PC-3 (cell line): ENCODE results near the gene MEPCE. TPM values are rescaled to one million over a fixed set of nuclear protein-coding genes. Genes with fewer than 3 reads are reported as not detected.
"Not testable (repeated sequence)": the region's sequence is repeated elsewhere in the genome, so short reads cannot be mapped to it uniquely, and the experiment has no call there.

Source experiments
- ATAC-seq: fragments of 200-7000 bp; cut with Tn5 transposase; 2 replicates; pipeline ENCODE4 v1.9.1; 2020; ENCODE audit warnings: mild to moderate bottlenecking, moderate library complexity
- BruUV-seq: library from RNA; stranded (reverse); fragments of 400-500 nt; replicated peaks from 2 replicates; lab custom pipeline; 2021; lab: Mats Ljungman, UMichigan
- CTCF ChIA-PET: fragments of 300-600 bp; sonication (Branson Sonifier 250); formaldehyde crosslinking; loops from one replicate; lab custom pipeline; 2022; ENCODE audit warnings: antibody characterized with exemption; lab: Charles Lee
- POLR2A ChIA-PET: fragments of 300-600 bp; sonication (Branson Sonifier 250); formaldehyde crosslinking; loops from one replicate; lab custom pipeline; 2022; ENCODE audit warnings: antibody characterized with exemption; ENCODE audit not compliant: unreplicated experiment; lab: Charles Lee
- DNase-seq: peaks from one replicate; pipeline ENCODE4 v3.0.0-alpha.2; 2015
- H2AFZ ChIP-seq: fragments of 300-600 bp; sonication (generic); 2 replicates; pipeline ENCODE4 v1.6.0; 2016; ENCODE audit warnings: antibody characterized with exemption, low read length
- H3F3A ChIP-seq: fragments of 300-600 bp; sonication (generic); one replicate; pipeline ENCODE4 v1.6.0; 2017; ENCODE audit warnings: antibody characterized with exemption, low read length, control low read depth, mild to moderate bottlenecking; ENCODE audit not compliant: unreplicated experiment
- H3K27ac ChIP-seq: fragments of 300-600 bp; sonication (generic); 2 replicates; pipeline ENCODE4 v1.5.1; 2016; ENCODE audit warnings: mild to moderate bottlenecking, low read length
- H3K27me3 ChIP-seq: fragments of 300-600 bp; sonication (generic); 2 replicates; pipeline ENCODE4 v1.6.1; 2016; ENCODE audit warnings: low read length, mixed read lengths
- H3K36me3 ChIP-seq: fragments of 300-600 bp; sonication (generic); 2 replicates; pipeline ENCODE4 v1.6.1; 2016; ENCODE audit warnings: low read depth, mixed run types, low read length, mixed read lengths
- H3K4me1 ChIP-seq: fragments of 300-600 bp; sonication (generic); 2 replicates; pipeline ENCODE4 v1.5.1; 2016; ENCODE audit warnings: low read length; ENCODE audit not compliant: insufficient read depth
- H3K4me2 ChIP-seq: fragments of 300-600 bp; sonication (generic); 2 replicates; pipeline ENCODE4 v1.6.0; 2016; ENCODE audit warnings: low read length
- H3K4me3 ChIP-seq: fragments of 300-600 bp; sonication (generic); 2 replicates; pipeline ENCODE4 v1.5.1; 2016; ENCODE audit warnings: mild to moderate bottlenecking, low read length, mixed read lengths
- H3K79me2 ChIP-seq: fragments of 300-600 bp; sonication (generic); 2 replicates; pipeline ENCODE4 v1.6.1; 2017; ENCODE audit warnings: low read length, mixed read lengths
- H3K9ac ChIP-seq: fragments of 300-600 bp; sonication (generic); 2 replicates; pipeline ENCODE4 v1.6.0; 2016; ENCODE audit warnings: mild to moderate bottlenecking, low read length
- H3K9me2 ChIP-seq: fragments of 300-600 bp; sonication (generic); replicated peaks from 2 replicates; pipeline ENCODE4 v1.6.1; 2016; ENCODE audit warnings: mixed run types, low read length, mixed read lengths
- H3K9me3 ChIP-seq: fragments of 300-600 bp; sonication (generic); 2 replicates; pipeline ENCODE4 v1.6.1; 2016; ENCODE audit warnings: low read length, mixed read lengths
- H4K20me1 ChIP-seq: fragments of 300-600 bp; sonication (generic); 2 replicates; pipeline ENCODE4 v1.6.1; 2016; ENCODE audit warnings: low read length, mixed read lengths
- EZH2 ChIP-seq: fragments of 300-600 bp; sonication (generic); IDR thresholded peaks from one replicate; pipeline ENCODE4 v1.6.1; 2017; ENCODE audit warnings: antibody characterized with exemption, mild to moderate bottlenecking, low read length; ENCODE audit not compliant: unreplicated experiment
- EZH2phosphoT487 ChIP-seq: fragments of 300-600 bp; sonication (generic); IDR thresholded peaks from 2 replicates; pipeline ENCODE4 v1.6.1; 2018; ENCODE audit warnings: mild to moderate bottlenecking, antibody characterized with exemption, low read length, borderline replicate concordance
- intact Hi-C: fragments of 100-400 bp; cut with micrococcal nuclease; formaldehyde crosslinking; loops from 2 replicates; pipeline ENCODE4 v1.9.0; 2023
- total RNA-seq: library from RNA; depleted of rRNA; stranded (reverse); fragments of >200 nt; gene quantifications from 2 replicates; pipeline ENCODE4 v1.2.3, GENCODE V29; 2014
- TF ChIP-seq, protein P1 (sequence below): fragments of 300-600 bp; sonication (generic); conservative IDR thresholded peaks from 2 replicates; pipeline ENCODE4 v1.5.1; 2017; ENCODE audit warnings: antibody characterized with exemption, low read depth, mild to moderate bottlenecking, low read length

MEPCE gene
- total RNA-seq, 1 experiment from 2014 or later: 36.0 TPM

DNA sequence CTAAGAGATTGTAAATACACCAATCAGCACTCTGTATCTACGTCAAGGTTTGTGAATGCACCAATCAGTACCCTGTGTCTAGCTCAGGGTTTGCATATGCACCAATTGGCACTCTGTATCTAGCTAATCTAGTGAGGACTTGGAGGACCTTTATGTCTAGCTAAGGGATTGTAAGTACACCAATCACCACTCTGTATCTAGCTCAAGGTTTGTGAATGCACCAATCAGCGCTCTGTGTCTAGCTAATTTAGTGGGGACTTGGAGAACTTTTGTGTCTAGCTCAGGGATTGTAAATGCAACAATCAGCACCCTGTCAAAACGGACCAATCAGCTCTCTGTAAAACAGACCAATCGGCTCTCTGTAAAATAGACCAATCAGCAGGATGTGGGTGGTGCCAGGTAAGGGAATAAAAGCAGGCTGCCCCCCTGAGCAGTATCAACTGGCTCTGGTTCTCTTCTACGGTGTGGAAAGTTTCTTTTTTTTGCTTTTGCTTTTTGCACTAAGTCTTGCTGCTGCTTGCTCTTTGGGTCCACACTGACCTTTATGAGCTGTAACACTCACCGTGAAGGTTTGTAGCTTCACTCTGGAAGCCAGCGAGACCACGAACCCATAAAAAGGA, 47.3 kb upstream of the MEPCE start:
- DNase-seq, H3K9me3 ChIP-seq, H3K36me3 ChIP-seq, CTCF ChIA-PET, H3K4me1 ChIP-seq, H3F3A ChIP-seq, H3K4me3 ChIP-seq, H3K79me2 ChIP-seq, H2AFZ ChIP-seq, H3K4me2 ChIP-seq, H3K27ac ChIP-seq, POLR2A ChIA-PET, ATAC-seq, H3K9ac ChIP-seq, BruUV-seq, intact Hi-C loops, H4K20me1 ChIP-seq, H3K9me2 ChIP-seq, H3K27me3 ChIP-seq: not testable (repeated sequence)

DNA sequence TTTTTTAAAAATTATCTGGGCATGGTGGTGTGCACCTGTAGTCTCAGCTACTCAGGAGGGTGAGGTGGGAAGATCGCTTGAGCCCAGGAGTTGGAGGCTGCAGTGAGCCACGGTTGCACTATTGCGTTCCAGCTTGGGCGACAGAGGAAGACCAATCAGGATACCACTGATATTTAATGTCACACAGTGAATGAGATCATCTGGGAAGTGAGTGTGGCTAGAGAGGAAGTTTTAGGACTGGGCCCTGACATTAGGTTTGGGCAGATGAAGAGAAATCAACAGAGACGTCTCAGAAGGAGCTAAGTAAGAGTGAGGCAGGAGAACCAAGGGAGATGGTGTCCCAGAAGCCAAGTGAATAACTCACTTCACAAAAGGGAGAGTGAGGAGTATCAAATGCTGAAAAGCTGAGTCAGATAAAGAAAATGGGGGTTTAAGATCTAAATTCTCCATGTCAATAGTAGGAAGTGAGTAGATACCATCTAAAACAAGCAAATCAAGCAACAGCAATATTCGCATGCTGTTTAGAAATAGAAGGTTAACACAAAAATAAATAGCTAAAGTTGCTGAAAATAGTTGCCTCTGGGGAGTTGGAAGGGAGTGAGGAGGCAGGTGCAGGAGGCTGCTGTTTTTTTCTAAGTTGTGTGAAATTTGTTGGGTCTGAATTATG, 44.9 kb upstream of the MEPCE start:
- H3K4me1 ChIP-seq: no peaks in the 10 kb centered on the region
- H3K27me3 ChIP-seq: no peaks in the 10 kb centered on the region; the same call in 1 of the 2 replicates
- ChIA-PET POLR2A (no interaction called here), CTCF (interaction anchor here (0.5 kb wide), 1 partner anchor 442 kb away, joined by 3 read pairs; the partner anchor contains the start of gene EPHB4)
- no peak overlapping the region for H3K27ac ChIP-seq
- no peak overlapping the region for H3K9ac ChIP-seq
- no peaks in the 10 kb centered on the region for H3K9me2 ChIP-seq
- no peaks in the 10 kb centered on the region for H3K79me2 ChIP-seq
- no TSS peak for BruUV-seq
- no peak overlapping the region for H3K4me2 ChIP-seq
- H3K36me3 ChIP-seq: no peaks in the 10 kb centered on the region
- intact Hi-C loops: no loop called here
- ATAC-seq (no peak), DNase-seq (no peak)
- no peaks in the 10 kb centered on the region for H3K9me3 ChIP-seq
- H2AFZ ChIP-seq: no peak overlapping the region
- H4K20me1 ChIP-seq: no peaks in the 10 kb centered on the region
- H3F3A ChIP-seq: no peaks in the 10 kb centered on the region
- no peak overlapping the region for H3K4me3 ChIP-seq
- TF ChIP-seq EZH2phosphoT487: no peak

DNA sequence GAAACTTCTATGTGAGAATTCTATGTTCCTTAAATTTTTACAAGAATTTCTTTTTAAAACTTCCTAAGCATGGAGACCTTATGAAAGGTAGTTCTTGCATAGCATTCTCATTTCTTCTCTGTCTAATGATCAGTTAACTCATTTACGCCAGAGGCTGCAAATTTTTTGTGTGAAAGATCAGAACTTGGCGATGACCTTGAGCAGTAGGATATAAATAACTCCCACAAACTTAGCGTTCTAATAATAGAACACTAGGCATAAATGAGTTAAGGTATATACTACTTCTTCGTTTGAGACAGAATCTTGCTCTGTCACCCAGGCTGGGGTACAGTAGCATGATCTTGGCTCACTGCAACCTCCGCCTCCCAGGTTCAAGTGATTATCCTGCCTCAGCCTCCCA, 42.7 kb upstream of the MEPCE start:
- ATAC-seq (no peak), DNase-seq (no peak)
- no TSS peak for BruUV-seq
- Histone ChIP-seq H3F3A (no peaks in the 10 kb centered on the region), H3K9ac (no peak overlapping the region), H3K9me2 (no peaks in the 10 kb centered on the region), H3K79me2 (no peaks in the 10 kb centered on the region), H3K4me2 (no peak overlapping the region), H3K27ac (no peak overlapping the region), H3K36me3 (no peaks in the 10 kb centered on the region), H3K4me1 (no peaks in the 10 kb centered on the region), H4K20me1 (no peaks in the 10 kb centered on the region), H3K27me3 (no peaks in the 10 kb centered on the region; the same call in 1 of the 2 replicates), H2AFZ (no peak overlapping the region), H3K9me3 (no peaks in the 10 kb centered on the region), H3K4me3 (no peak overlapping the region)
- intact Hi-C loops: no loop called here
- ChIA-PET CTCF (interaction anchor here (1.8 kb wide), 1 partner anchor 21 kb away, joined by 4 read pairs; no protein-coding TSS in a partner anchor), POLR2A (no interaction called here)
- TF ChIP-seq EZH2phosphoT487 (no peak), EZH2 (no peak)
- TF ChIP-seq, protein P1, sequence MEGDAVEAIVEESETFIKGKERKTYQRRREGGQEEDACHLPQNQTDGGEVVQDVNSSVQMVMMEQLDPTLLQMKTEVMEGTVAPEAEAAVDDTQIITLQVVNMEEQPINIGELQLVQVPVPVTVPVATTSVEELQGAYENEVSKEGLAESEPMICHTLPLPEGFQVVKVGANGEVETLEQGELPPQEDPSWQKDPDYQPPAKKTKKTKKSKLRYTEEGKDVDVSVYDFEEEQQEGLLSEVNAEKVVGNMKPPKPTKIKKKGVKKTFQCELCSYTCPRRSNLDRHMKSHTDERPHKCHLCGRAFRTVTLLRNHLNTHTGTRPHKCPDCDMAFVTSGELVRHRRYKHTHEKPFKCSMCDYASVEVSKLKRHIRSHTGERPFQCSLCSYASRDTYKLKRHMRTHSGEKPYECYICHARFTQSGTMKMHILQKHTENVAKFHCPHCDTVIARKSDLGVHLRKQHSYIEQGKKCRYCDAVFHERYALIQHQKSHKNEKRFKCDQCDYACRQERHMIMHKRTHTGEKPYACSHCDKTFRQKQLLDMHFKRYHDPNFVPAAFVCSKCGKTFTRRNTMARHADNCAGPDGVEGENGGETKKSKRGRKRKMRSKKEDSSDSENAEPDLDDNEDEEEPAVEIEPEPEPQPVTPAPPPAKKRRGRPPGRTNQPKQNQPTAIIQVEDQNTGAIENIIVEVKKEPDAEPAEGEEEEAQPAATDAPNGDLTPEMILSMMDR: no peak
